Muscle layer of colon (tissue), 2 donors: Measurements from ENCODE around the gene NKAIN2.
"Not testable (repeated sequence)": the region's sequence is repeated elsewhere in the genome, so short reads cannot be mapped to it uniquely, and the experiment has no call there.

Experiments
- H3K27ac ChIP-seq: one replicate; pipeline ENCODE4 v1.7.0; 2013; ENCODE audit warnings: low read depth, mild to moderate bottlenecking, low read length, moderate library complexity
- H3K27me3 ChIP-seq, 2 donors: one replicate each; pipeline ENCODE4 v1.7.0; 2013; ENCODE audit warnings: low read length in 2 of 2, mild to moderate bottlenecking in 2 of 2; ENCODE audit not compliant: insufficient read depth in 2 of 2, control insufficient read depth in 1 of 2
- H3K36me3 ChIP-seq: one replicate; pipeline ENCODE4 v1.7.0; 2013; ENCODE audit warnings: mild to moderate bottlenecking, low read length; ENCODE audit not compliant: insufficient read depth
- H3K4me1 ChIP-seq: one replicate; pipeline ENCODE4 v1.7.0; 2013; ENCODE audit warnings: mild to moderate bottlenecking, low read length; ENCODE audit not compliant: insufficient read depth
- H3K4me3 ChIP-seq, 2 donors: one replicate each; pipeline ENCODE4 v1.7.0; 2013; ENCODE audit warnings: low read length in 2 of 2, low read depth in 1 of 2, mild to moderate bottlenecking in 1 of 2, moderate library complexity in 1 of 2
- H3K9ac ChIP-seq: one replicate; pipeline ENCODE4 v1.7.0; 2013; ENCODE audit warnings: low read length
- H3K9me3 ChIP-seq: one replicate; pipeline ENCODE4 v1.7.0; 2013; ENCODE audit warnings: mild to moderate bottlenecking, low read length
- donor health status: abdominal sarcoma.
- donor health status: Adenocarcinoma of cecum.

NKAIN2 gene

GRCh38 chr6:123972600-123973294, 169.1 kb downstream of the NKAIN2 start:
- Histone ChIP-seq H3K36me3 (no peaks in the 10 kb centered on the region), H3K4me3 (no peak overlapping the region), H3K4me1 (no peaks in the 10 kb centered on the region), H3K9me3 (no peaks in the 10 kb centered on the region), H3K9ac (no peak overlapping the region), H3K27me3 (no peaks in the 10 kb centered on the region), H3K27ac (no peak overlapping the region)

- Histone ChIP-seq H3K27me3 (no peaks in the 10 kb centered on the region), H3K4me1 (no peaks in the 10 kb centered on the region), H3K4me3 (no peak overlapping the region), H3K27ac (no peak overlapping the region), H3K9me3 (no peaks in the 10 kb centered on the region), H3K36me3 (no peaks in the 10 kb centered on the region), H3K9ac (no peak overlapping the region)
Measured at GRCh38 chr6:123980311-123980710, 176.6 kb downstream of the NKAIN2 start.

GRCh38 chr6:123986938-123987337, 183.3 kb downstream of the NKAIN2 start:
- Histone ChIP-seq H3K27ac (no peak overlapping the region), H3K4me3 (no peak overlapping the region), H3K27me3 (no peaks in the 10 kb centered on the region), H3K4me1 (no peaks in the 10 kb centered on the region), H3K9ac (no peak overlapping the region), H3K36me3 (no peaks in the 10 kb centered on the region), H3K9me3 (no peaks in the 10 kb centered on the region)

GRCh38 chr6:123989918-123990317, 186.3 kb downstream of the NKAIN2 start:
- H3K27me3 ChIP-seq, H3K36me3 ChIP-seq, H3K9ac ChIP-seq, H3K9me3 ChIP-seq, H3K27ac ChIP-seq, H3K4me3 ChIP-seq, H3K4me1 ChIP-seq: not testable (repeated sequence)

GRCh38 chr6:123990376-123990775, 186.7 kb downstream of the NKAIN2 start:
- Histone ChIP-seq H3K4me3 (no peak overlapping the region), H3K4me1 (no peaks in the 10 kb centered on the region)

GRCh38 chr6:123994168-123994567, 190.5 kb downstream of the NKAIN2 start:
- Histone ChIP-seq H3K4me3 (no peak overlapping the region), H3K36me3 (no peaks in the 10 kb centered on the region), H3K9me3 (no peaks in the 10 kb centered on the region), H3K4me1 (no peaks in the 10 kb centered on the region), H3K9ac (no peak overlapping the region), H3K27ac (no peak overlapping the region), H3K27me3 (no peaks in the 10 kb centered on the region)

More at GRCh38 chr6:123990376-123990775, 186.7 kb downstream of the NKAIN2 start:
- H3K27ac ChIP-seq: no peak overlapping the region
- no peaks in the 10 kb centered on the region for H3K27me3 ChIP-seq
- H3K9ac ChIP-seq: no peak overlapping the region
- H3K36me3 ChIP-seq: no peaks in the 10 kb centered on the region
- H3K9me3 ChIP-seq: no peaks in the 10 kb centered on the region

- H3K4me1 ChIP-seq: no peaks in the 10 kb centered on the region
- H3K9me3 ChIP-seq: no peaks in the 10 kb centered on the region
- no peak overlapping the region for H3K4me3 ChIP-seq
- no peaks in the 10 kb centered on the region for H3K27me3 ChIP-seq
- no peak overlapping the region for H3K9ac ChIP-seq
- H3K36me3 ChIP-seq: no peaks in the 10 kb centered on the region
- H3K27ac ChIP-seq: no peak overlapping the region
Measured at GRCh38 chr6:123994891-123995635, 191.4 kb downstream of the NKAIN2 start.

- H3K27me3 ChIP-seq: no peaks in the 10 kb centered on the region
- H3K36me3 ChIP-seq: no peaks in the 10 kb centered on the region
- H3K9me3 ChIP-seq: no peaks in the 10 kb centered on the region
- H3K4me1 ChIP-seq: peaks cover 2% of the 10 kb centered on the region
- no peak overlapping the region for H3K27ac ChIP-seq
- H3K9ac ChIP-seq: no peak overlapping the region
- H3K4me3 ChIP-seq: no peak overlapping the region
Measured at GRCh38 chr6:123997223-123997622, 193.6 kb downstream of the NKAIN2 start.

- Histone ChIP-seq H3K36me3 (no peaks in the 10 kb centered on the region), H3K4me1 (peaks cover 9% of the 10 kb centered on the region), H3K9me3 (no peaks in the 10 kb centered on the region), H3K4me3 (no peak overlapping the region), H3K9ac (no peak overlapping the region), H3K27me3 (no peaks in the 10 kb centered on the region), H3K27ac (no peak overlapping the region)
Measured at GRCh38 chr6:124002377-124003081, 198.9 kb downstream of the NKAIN2 start.

GRCh38 chr6:124007266-124007665, 203.6 kb downstream of the NKAIN2 start:
- no peak overlapping the region for H3K9ac ChIP-seq
- no peak overlapping the region for H3K4me3 ChIP-seq
- H3K9me3 ChIP-seq: no peaks in the 10 kb centered on the region
- H3K36me3 ChIP-seq: no peaks in the 10 kb centered on the region
- peaks cover 7% of the 10 kb centered on the region for H3K4me1 ChIP-seq
- H3K27me3 ChIP-seq: no peaks in the 10 kb centered on the region
- no peak overlapping the region for H3K27ac ChIP-seq

GRCh38 chr6:124008000-124008987, 204.6 kb downstream of the NKAIN2 start:
- no peak overlapping the region for H3K27ac ChIP-seq
- no peaks in the 10 kb centered on the region for H3K4me1 ChIP-seq
- H3K9ac ChIP-seq: no peak overlapping the region
- H3K27me3 ChIP-seq: no peaks in the 10 kb centered on the region
- H3K36me3 ChIP-seq: no peaks in the 10 kb centered on the region
- H3K4me3 ChIP-seq: no peak overlapping the region
- no peaks in the 10 kb centered on the region for H3K9me3 ChIP-seq
